Measurements from ENCODE around the gene EFHB. TPM values are rescaled to one million over a fixed set of nuclear protein-coding genes. Genes with fewer than 3 reads are reported as not detected.

Gene EFHB
- total and polyA plus RNA-seq, 4 donors, result 1.4 to 12.5 (median 4.1) TPM

DNA sequence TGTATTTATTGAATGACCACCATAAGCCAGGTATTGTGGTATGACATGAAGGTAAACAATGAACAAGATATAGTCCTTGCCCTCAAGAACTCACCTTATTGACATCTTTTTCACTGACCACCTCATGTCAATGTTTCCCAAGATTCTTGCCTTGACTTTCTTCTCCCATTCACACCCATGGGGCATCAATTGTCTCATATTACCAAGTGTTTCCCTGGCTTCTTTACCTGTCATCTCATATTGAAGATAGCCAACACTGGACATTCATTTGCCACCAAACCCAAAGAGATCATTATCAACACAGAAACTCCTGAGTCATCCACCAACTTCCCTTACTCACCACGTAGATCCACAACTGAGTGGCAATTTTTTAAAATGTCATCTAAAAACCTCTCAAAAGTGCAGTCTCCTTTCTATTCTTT lies 2.2 kb downstream of the EFHB start:
- WGBS, 2 donors, result 33 to 52% methylated on average over 1 of the region's 1 CpG
- DNase-seq, result no peak
- Histone ChIP-seq H3K27me3 (ENCODE audit: control insufficient read depth in 3 of 3, insufficient read depth in 3 of 3, low read length in 2 of 3) (no peaks in the 10 kb centered on the region), H3K27ac (ENCODE audit: low read depth in 1 of 2, low read length in 1 of 2) (no peak overlapping the region), H3K9me3 (ENCODE audit: control insufficient read depth in 4 of 4, insufficient read depth in 3 of 4, low read length in 3 of 4) (no peaks in the 10 kb centered on the region), H3K9ac (ENCODE audit: insufficient read depth in 1 of 2, low read length in 2 of 2) (no peak overlapping the region), H3K4me3 (no peak overlapping the region), H3K4me1 (ENCODE audit: control insufficient read depth in 5 of 5, insufficient read depth in 5 of 5, low read length in 5 of 5) (no peaks in the 10 kb centered on the region), H3K36me3 (ENCODE audit: control insufficient read depth in 4 of 4, insufficient read depth in 4 of 4, low read length in 4 of 4) (no peaks in the 10 kb centered on the region)
- TF ChIP-seq, protein P1, sequence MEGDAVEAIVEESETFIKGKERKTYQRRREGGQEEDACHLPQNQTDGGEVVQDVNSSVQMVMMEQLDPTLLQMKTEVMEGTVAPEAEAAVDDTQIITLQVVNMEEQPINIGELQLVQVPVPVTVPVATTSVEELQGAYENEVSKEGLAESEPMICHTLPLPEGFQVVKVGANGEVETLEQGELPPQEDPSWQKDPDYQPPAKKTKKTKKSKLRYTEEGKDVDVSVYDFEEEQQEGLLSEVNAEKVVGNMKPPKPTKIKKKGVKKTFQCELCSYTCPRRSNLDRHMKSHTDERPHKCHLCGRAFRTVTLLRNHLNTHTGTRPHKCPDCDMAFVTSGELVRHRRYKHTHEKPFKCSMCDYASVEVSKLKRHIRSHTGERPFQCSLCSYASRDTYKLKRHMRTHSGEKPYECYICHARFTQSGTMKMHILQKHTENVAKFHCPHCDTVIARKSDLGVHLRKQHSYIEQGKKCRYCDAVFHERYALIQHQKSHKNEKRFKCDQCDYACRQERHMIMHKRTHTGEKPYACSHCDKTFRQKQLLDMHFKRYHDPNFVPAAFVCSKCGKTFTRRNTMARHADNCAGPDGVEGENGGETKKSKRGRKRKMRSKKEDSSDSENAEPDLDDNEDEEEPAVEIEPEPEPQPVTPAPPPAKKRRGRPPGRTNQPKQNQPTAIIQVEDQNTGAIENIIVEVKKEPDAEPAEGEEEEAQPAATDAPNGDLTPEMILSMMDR (IDR thresholded peaks at IDR 0.05; ENCODE audit: control extremely low read depth, extremely low read depth), result no peak
- ATAC-seq (ENCODE audit: insufficient read depth, low FRiP score), result no peak

DNA sequence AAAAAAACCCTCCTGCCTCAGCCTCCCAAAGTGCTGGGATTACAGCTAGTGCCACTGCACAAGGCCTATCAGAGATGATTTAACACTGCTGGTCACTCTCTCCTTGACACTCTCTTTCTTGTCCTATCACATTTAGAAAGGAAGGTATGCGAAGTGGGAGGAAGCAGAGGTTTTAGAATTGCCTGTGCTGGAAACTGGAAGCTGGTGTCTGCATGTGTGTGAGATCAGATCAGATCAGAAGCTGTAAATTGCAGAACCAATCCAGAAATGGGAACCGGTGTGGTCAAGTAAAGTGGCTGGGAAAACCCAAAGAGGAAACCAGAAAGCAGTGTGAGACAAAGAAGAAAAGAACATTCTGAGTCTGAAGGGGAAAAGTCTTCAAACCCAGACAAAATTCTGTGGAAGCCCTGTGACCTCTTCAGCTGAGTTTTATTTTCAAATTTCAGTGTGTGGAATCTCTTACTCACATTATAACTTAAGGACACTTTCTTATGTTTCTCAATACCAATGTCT lies 2.8 kb downstream of the EFHB start:
- Histone ChIP-seq H3K27me3 (ENCODE audit: control insufficient read depth in 3 of 3, insufficient read depth in 3 of 3, low read length in 2 of 3) (no peaks in the 10 kb centered on the region), H3K4me3 (no peak overlapping the region), H3K27ac (ENCODE audit: low read depth in 1 of 2, low read length in 1 of 2) (no peak overlapping the region), H3K9me3 (ENCODE audit: control insufficient read depth in 4 of 4, insufficient read depth in 3 of 4, low read length in 3 of 4) (no peaks in the 10 kb centered on the region), H3K9ac (ENCODE audit: insufficient read depth in 1 of 2, low read length in 2 of 2) (no peak overlapping the region), H3K36me3 (ENCODE audit: control insufficient read depth in 4 of 4, insufficient read depth in 4 of 4, low read length in 4 of 4) (no peaks in the 10 kb centered on the region), H3K4me1 (ENCODE audit: control insufficient read depth in 5 of 5, insufficient read depth in 5 of 5, low read length in 5 of 5) (no peaks in the 10 kb centered on the region)
- WGBS, 2 donors, result 29 to 49% methylated on average over 2 of the region's 2 CpGs
- DNase-seq (no peak), ATAC-seq (ENCODE audit: insufficient read depth, low FRiP score) (peak; percentile 41)
- TF ChIP-seq, protein P1 (IDR thresholded peaks at IDR 0.05; ENCODE audit: control extremely low read depth, extremely low read depth), result no peak

DNA sequence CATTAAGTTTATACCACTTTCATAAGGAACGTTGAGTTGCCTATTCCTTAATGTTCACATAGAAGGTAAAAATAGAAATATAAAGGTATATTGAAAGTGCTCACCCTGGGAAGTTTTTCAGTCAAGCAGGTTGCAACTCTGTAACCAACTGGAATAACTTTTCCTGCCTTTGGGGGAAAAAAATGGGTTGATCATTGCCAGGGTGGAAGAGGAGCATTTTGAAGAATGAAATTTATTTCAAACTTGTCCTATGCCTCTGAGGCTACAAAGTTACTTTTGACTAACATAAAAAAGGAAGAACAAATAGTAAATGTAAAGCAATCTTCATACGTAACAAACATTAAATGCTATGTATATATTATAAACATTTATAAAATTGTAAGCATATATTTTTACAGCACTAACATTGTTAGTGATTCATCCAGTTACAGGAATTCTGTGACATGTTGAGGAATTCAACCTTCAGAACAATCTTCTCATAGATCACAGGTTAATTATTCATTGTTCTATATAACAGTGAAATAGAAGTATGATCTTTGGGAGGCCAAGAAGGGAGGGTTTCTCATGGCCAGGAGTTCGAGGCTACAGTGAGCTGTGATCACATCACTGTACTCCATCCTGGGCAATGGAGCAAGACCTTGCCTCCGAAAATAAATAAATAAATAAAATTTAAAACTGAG lies 13.5 kb downstream of the EFHB start:
- Histone ChIP-seq H3K27me3 (ENCODE audit: control insufficient read depth in 3 of 3, insufficient read depth in 3 of 3, low read length in 2 of 3) (no peaks in the 10 kb centered on the region), H3K4me3 (no peak overlapping the region), H3K4me1 (ENCODE audit: control insufficient read depth in 5 of 5, insufficient read depth in 5 of 5, low read length in 5 of 5) (no peaks in the 10 kb centered on the region), H3K9ac (ENCODE audit: insufficient read depth in 1 of 2, low read length in 2 of 2) (no peak overlapping the region), H3K36me3 (ENCODE audit: control insufficient read depth in 4 of 4, insufficient read depth in 4 of 4, low read length in 4 of 4) (no peaks in the 10 kb centered on the region), H3K9me3 (ENCODE audit: control insufficient read depth in 4 of 4, insufficient read depth in 3 of 4, low read length in 3 of 4) (no peaks in the 10 kb centered on the region), H3K27ac (ENCODE audit: low read depth in 1 of 2, low read length in 1 of 2) (no peak overlapping the region)
- DNase-seq (no peak), ATAC-seq (ENCODE audit: insufficient read depth, low FRiP score) (no peak)
- 77 to 90% methylated on average over 4 of the region's 4 CpGs for WGBS, 2 donors
- TF ChIP-seq, protein P1 (IDR thresholded peaks at IDR 0.05; ENCODE audit: control extremely low read depth, extremely low read depth), result no peak

Measured in lung (tissue), 12 donors.